ENCODE data around the gene NRG2. TPM values are rescaled to one million over a fixed set of nuclear protein-coding genes. Genes with fewer than 3 reads are reported as not detected.
A peak's percentile ranks its signal among the peaks of the same experiment; 100 is the strongest.

The NRG2 gene
- total RNA-seq, 2 experiments from 2014 or later, result 0.42 TPM; not detected in 1

GRCh38 chr5:139910901-139911300, 132.2 kb downstream of the NRG2 start:
- CTCF ChIA-PET, result interaction anchor here (1.1 kb wide), 1 partner anchor 58 kb away, joined by 4 read pairs; no protein-coding TSS in a partner anchor

GRCh38 chr5:139910036-139910435, 133.1 kb downstream of the NRG2 start:
- Mint-ChIP-seq H3K4me1 (no peaks in the 10 kb centered on the region), H3K36me3 (no peaks in the 10 kb centered on the region), H3K9me3 (ENCODE audit: low read depth) (no peaks in the 10 kb centered on the region), H3K4me3 (no peak overlapping the region), H3K27me3 (peaks cover 5% of the 10 kb centered on the region), H3K27ac (no peak overlapping the region)
- CTCF ChIA-PET, result no interaction called here
- DNase-seq (no peak), ATAC-seq (no peak)

More at GRCh38 chr5:139910901-139911300, 132.2 kb downstream of the NRG2 start:
- H3K4me1 Mint-ChIP-seq, result no peaks in the 10 kb centered on the region
- no peaks in the 10 kb centered on the region for H3K9me3 Mint-ChIP-seq (ENCODE audit: low read depth)
- H3K4me3 Mint-ChIP-seq, result no peak overlapping the region
- H3K27ac Mint-ChIP-seq, result no peak overlapping the region
- ATAC-seq, result no peak
- DNase-seq, result peak; percentile 14
- H3K36me3 Mint-ChIP-seq, result no peaks in the 10 kb centered on the region
- H3K27me3 Mint-ChIP-seq, result peaks cover 12% of the 10 kb centered on the region

DNA sequence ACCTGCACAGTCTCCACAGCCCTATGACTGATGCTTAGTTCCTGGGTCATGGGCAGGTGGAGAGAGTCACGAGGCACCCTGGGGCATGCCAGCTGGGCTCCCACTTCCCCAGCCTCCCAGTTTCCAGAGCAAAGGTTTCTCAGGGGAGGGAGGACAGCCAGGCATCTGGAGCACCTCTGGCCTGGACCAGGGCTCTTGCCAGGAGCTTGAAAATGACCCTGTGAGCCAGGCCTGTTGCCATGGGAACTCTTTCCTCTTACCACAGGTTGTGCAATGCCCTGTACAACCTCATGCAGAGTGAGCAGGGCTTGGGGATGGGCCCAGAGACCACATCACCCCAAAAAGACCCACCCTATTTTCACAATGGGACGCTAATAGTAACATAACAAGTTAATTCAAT, 134.3 kb downstream of the NRG2 start:
- Mint-ChIP-seq H3K27ac (no peak overlapping the region), H3K27me3 (peaks cover 1% of the 10 kb centered on the region), H3K9me3 (ENCODE audit: low read depth) (no peaks in the 10 kb centered on the region), H3K4me1 (no peaks in the 10 kb centered on the region), H3K4me3 (no peak overlapping the region), H3K36me3 (no peaks in the 10 kb centered on the region)
- CTCF ChIA-PET, result no interaction called here
- DNase-seq (no peak), ATAC-seq (no peak)

DNA sequence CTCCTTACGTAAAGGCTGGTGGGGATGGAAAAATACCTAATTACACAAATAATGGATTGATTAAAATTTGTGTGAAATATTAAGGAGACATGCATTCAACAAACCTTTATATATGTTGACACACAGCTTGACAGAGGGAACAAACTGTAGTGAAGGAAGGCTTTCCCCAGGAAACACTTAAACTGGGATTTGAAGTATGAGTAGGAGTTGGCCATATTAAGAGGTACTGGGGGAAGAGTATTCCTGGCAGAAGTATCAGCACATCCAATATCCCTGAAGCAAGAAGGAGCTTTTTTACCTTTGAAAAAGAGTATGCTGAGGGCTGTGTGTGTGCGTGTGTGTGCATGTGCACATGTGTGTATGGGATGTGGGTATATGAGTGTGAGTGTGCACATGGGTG, 136.4 kb downstream of the NRG2 start:
- Mint-ChIP-seq H3K27ac (no peak overlapping the region), H3K36me3 (no peaks in the 10 kb centered on the region), H3K27me3 (peaks cover 22% of the 10 kb centered on the region), H3K4me1 (peaks cover 4% of the 10 kb centered on the region), H3K9me3 (ENCODE audit: low read depth) (no peaks in the 10 kb centered on the region), H3K4me3 (no peak overlapping the region)
- DNase-seq (no peak), ATAC-seq (no peak)
- CTCF ChIA-PET, result interaction anchor here (1.1 to 2.5 kb wide), 4 partner anchors 13 to 119 kb away, joined by 3 to 8 read pairs (median 4); no protein-coding TSS in a partner anchor

GRCh38 chr5:139904816-139905661, 138.1 kb downstream of the NRG2 start:
- H3K27me3 Mint-ChIP-seq, result peaks cover 35% of the 10 kb centered on the region
- no peak overlapping the region for H3K27ac Mint-ChIP-seq
- ATAC-seq (no peak), DNase-seq (no peak)
- CTCF ChIA-PET, result interaction anchor here (2.5 kb wide), 1 partner anchor 64 kb away, joined by 8 read pairs; no protein-coding TSS in a partner anchor
- H3K4me1 Mint-ChIP-seq, result peaks cover 4% of the 10 kb centered on the region
- no peak overlapping the region for H3K4me3 Mint-ChIP-seq
- no peaks in the 10 kb centered on the region for H3K36me3 Mint-ChIP-seq
- H3K9me3 Mint-ChIP-seq (ENCODE audit: low read depth), result no peaks in the 10 kb centered on the region

- CTCF ChIA-PET, result interaction anchor here (2.5 kb wide), 1 partner anchor 64 kb away, joined by 8 read pairs; no protein-coding TSS in a partner anchor
- Mint-ChIP-seq H3K4me3 (no peak overlapping the region), H3K27me3 (peaks cover 38% of the 10 kb centered on the region), H3K36me3 (no peaks in the 10 kb centered on the region), H3K27ac (no peak overlapping the region), H3K4me1 (peaks cover 4% of the 10 kb centered on the region), H3K9me3 (ENCODE audit: low read depth) (no peaks in the 10 kb centered on the region)
- DNase-seq (no peak), ATAC-seq (no peak)
Measured at GRCh38 chr5:139904566-139904815, 138.6 kb downstream of the NRG2 start.

GRCh38 chr5:139903795-139904565, 139.1 kb downstream of the NRG2 start:
- Mint-ChIP-seq H3K9me3 (ENCODE audit: low read depth) (no peaks in the 10 kb centered on the region), H3K4me3 (no peak overlapping the region), H3K27me3 (peaks cover 40% of the 10 kb centered on the region), H3K36me3 (no peaks in the 10 kb centered on the region), H3K27ac (no peak overlapping the region), H3K4me1 (peaks cover 4% of the 10 kb centered on the region)
- CTCF ChIA-PET, result interaction anchor here (2.5 kb wide), 1 partner anchor 65 kb away, joined by 8 read pairs; no protein-coding TSS in a partner anchor
- DNase-seq (no peak), ATAC-seq (peak; percentile 44)

GRCh38 chr5:139903450-139903794, 139.7 kb downstream of the NRG2 start:
- CTCF ChIA-PET, result no interaction called here
- DNase-seq (no peak), ATAC-seq (no peak)
- no peak overlapping the region for H3K4me3 Mint-ChIP-seq
- no peak overlapping the region for H3K27ac Mint-ChIP-seq
- H3K4me1 Mint-ChIP-seq, result peaks cover 4% of the 10 kb centered on the region
- H3K36me3 Mint-ChIP-seq, result no peaks in the 10 kb centered on the region
- H3K27me3 Mint-ChIP-seq, result peaks cover 43% of the 10 kb centered on the region
- H3K9me3 Mint-ChIP-seq (ENCODE audit: low read depth), result no peaks in the 10 kb centered on the region

GRCh38 chr5:139901986-139902385, 141.1 kb downstream of the NRG2 start:
- H3K36me3 Mint-ChIP-seq, result no peaks in the 10 kb centered on the region
- H3K4me3 Mint-ChIP-seq, result no peak overlapping the region
- no peak overlapping the region for H3K27ac Mint-ChIP-seq
- peaks cover 46% of the 10 kb centered on the region for H3K27me3 Mint-ChIP-seq
- ATAC-seq (no peak), DNase-seq (no peak)
- no peaks in the 10 kb centered on the region for H3K9me3 Mint-ChIP-seq (ENCODE audit: low read depth)
- CTCF ChIA-PET, result interaction anchor here (0.9 to 1.6 kb wide), 4 partner anchors 13 to 115 kb away, joined by 3 to 6 read pairs (median 4); no protein-coding TSS in a partner anchor
- peaks cover 4% of the 10 kb centered on the region for H3K4me1 Mint-ChIP-seq

GRCh38 chr5:139901251-139901575, 141.9 kb downstream of the NRG2 start:
- ATAC-seq (no peak), DNase-seq (no peak)
- Mint-ChIP-seq H3K9me3 (ENCODE audit: low read depth) (no peaks in the 10 kb centered on the region), H3K4me1 (peaks cover 4% of the 10 kb centered on the region), H3K27ac (no peak overlapping the region), H3K27me3 (peaks cover 48% of the 10 kb centered on the region), H3K4me3 (no peak overlapping the region), H3K36me3 (no peaks in the 10 kb centered on the region)
- CTCF ChIA-PET, result interaction anchor here (1.5 to 1.7 kb wide), 2 partner anchors 14 to 114 kb away, joined by 3 read pairs; no protein-coding TSS in a partner anchor

DNA sequence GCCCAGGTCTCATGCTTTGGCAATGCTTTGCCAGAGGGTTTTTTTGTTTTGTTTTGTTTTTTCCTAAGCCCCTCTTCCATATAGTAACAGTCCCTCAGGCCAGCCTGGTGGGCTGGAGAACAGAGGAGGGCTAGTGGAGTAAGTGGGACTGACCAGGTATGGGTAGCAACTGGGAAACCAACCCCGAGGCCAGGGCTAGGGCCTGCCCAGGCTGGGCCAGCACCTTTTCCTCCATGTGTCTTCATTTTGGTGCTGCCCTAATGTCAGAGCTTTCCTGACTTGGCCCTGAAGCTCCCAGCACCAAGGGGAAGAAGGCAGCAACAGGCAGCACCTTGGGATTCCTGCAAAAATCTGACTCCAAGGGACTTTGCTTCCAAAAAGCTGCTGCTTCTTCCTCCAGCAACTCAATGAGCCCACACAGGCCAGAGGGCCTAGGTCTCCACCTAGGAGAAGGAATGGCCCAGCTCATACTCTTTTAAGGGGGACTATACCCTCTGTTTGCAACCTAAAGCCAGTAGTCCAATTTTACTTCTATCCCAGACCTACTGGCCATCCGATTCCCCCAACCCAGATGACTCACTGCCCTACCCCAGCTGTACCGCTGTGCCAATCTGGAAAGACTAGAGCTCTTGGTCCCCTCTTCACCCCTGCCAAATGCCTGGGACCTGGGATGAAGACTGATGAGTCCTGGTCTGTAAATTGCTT, 142.4 kb downstream of the NRG2 start:
- peaks cover 48% of the 10 kb centered on the region for H3K27me3 Mint-ChIP-seq
- DNase-seq (no peak), ATAC-seq (no peak)
- no peak overlapping the region for H3K27ac Mint-ChIP-seq
- CTCF ChIA-PET, result interaction anchor here (1.5 to 1.7 kb wide), 2 partner anchors 13 to 114 kb away, joined by 3 read pairs; no protein-coding TSS in a partner anchor
- H3K4me3 Mint-ChIP-seq, result no peak overlapping the region
- H3K36me3 Mint-ChIP-seq, result no peaks in the 10 kb centered on the region
- peaks cover 4% of the 10 kb centered on the region for H3K4me1 Mint-ChIP-seq
- H3K9me3 Mint-ChIP-seq (ENCODE audit: low read depth), result no peaks in the 10 kb centered on the region

GRCh38 chr5:139898981-139899380, 144.1 kb downstream of the NRG2 start:
- DNase-seq, result no peak
- no peak for ATAC-seq
- Mint-ChIP-seq H3K36me3 (no peaks in the 10 kb centered on the region), H3K9me3 (ENCODE audit: low read depth) (no peaks in the 10 kb centered on the region), H3K27ac (no peak overlapping the region), H3K27me3 (peaks cover 48% of the 10 kb centered on the region), H3K4me3 (no peak overlapping the region), H3K4me1 (peaks cover 4% of the 10 kb centered on the region)
- CTCF ChIA-PET, result no interaction called here

GRCh38 chr5:139897982-139898381, 145.1 kb downstream of the NRG2 start:
- H3K9me3 Mint-ChIP-seq (ENCODE audit: low read depth), result no peaks in the 10 kb centered on the region
- H3K36me3 Mint-ChIP-seq, result no peaks in the 10 kb centered on the region
- no peak overlapping the region for H3K4me3 Mint-ChIP-seq
- DNase-seq (no peak), ATAC-seq (no peak)
- peaks cover 39% of the 10 kb centered on the region for H3K27me3 Mint-ChIP-seq
- no peak overlapping the region for H3K27ac Mint-ChIP-seq
- no peaks in the 10 kb centered on the region for H3K4me1 Mint-ChIP-seq
- CTCF ChIA-PET, result interaction anchor here (1.5 kb wide), 1 partner anchor 71 kb away, joined by 4 read pairs; no protein-coding TSS in a partner anchor

All from activated CD8-positive, alpha-beta memory T cell treated with anti-CD3 and anti-CD28 coated beads, Interleukin-2, amount 10 ng/mL, durations not matched to agents 7 days and 5 days (primary cell).